Tibial nerve (tissue), 4 donors: ENCODE measurements around the gene SNX30. TPM values are rescaled to one million over a fixed set of nuclear protein-coding genes. Genes with fewer than 3 reads are reported as not detected.

ENCODE experiments used
- DNase-seq, 2 donors: peaks; one replicate each; pipeline ENCODE4 v3.0.0-alpha.2; 2019; ENCODE audit warnings: low spot score in 2 of 2
- H3K27ac ChIP-seq, 4 donors: fragments of 200-600 bp; sonication (generic) in 3 of 4; one replicate each; pipeline ENCODE4 v1.5.1; 2017 to 2019; ENCODE audit warnings: mild to moderate bottlenecking in 1 of 4
- H3K27me3 ChIP-seq, 2 donors: fragments of 200-600 bp; sonication (generic) in 1 of 2; one replicate each; pipeline versions ENCODE4 v1.5.1 to v1.6.0; 2017 to 2019
- H3K36me3 ChIP-seq, 3 donors: fragments of 200-600 bp; sonication (generic); one replicate each; pipeline ENCODE4 v1.5.1; 2018 to 2019
- H3K4me1 ChIP-seq, 4 donors: fragments of 200-600 bp; sonication (generic) in 3 of 4; one replicate each; pipeline ENCODE4 v1.5.1; 2017 to 2019
- H3K4me3 ChIP-seq, 4 donors: fragments of 200-600 bp; sonication (generic) in 3 of 4; one replicate each; pipeline ENCODE4 v1.5.1; 2017 to 2019; ENCODE audit warnings: mild to moderate bottlenecking in 1 of 4, moderate library complexity in 1 of 4
- H3K9me3 ChIP-seq, 4 donors: fragments of 200-600 bp; sonication (generic) in 3 of 4; one replicate each; pipeline ENCODE4 v1.5.1; 2017 to 2019
- CTCF ChIP-seq, 5 experiments: fragments of 200-600 bp in 3 of 5; fragments of 450-650 bp in 2 of 5; sonication (generic) in 3 of 5; IDR thresholded peaks; one replicate each; pipeline ENCODE4 v1.5.1; 2016 to 2019; ENCODE audit warnings: antibody characterized with exemption in 5 of 5, mild to moderate bottlenecking in 3 of 5, moderate library complexity in 2 of 5
- EP300 ChIP-seq, 2 donors: sonication (generic); formaldehyde crosslinking; IDR thresholded peaks; one replicate each; pipeline ENCODE4 v1.6.1; 2017; ENCODE audit warnings: antibody characterized with exemption in 2 of 2, mild to moderate bottlenecking in 1 of 2
- POLR2A ChIP-seq, 2 donors: fragments of 450-650 bp; IDR thresholded peaks; one replicate each; pipeline ENCODE4 v1.6.1; 2017; ENCODE audit warnings: antibody characterized with exemption in 2 of 2, mild to moderate bottlenecking in 2 of 2, moderate library complexity in 2 of 2
- WGBS, 2 donors: methylation state at CpG; one replicate each; pipeline ENCODE4 v1.1.5; 2018; 5-methylcytosine and 5-hydroxymethylcytosine counted together
- total RNA-seq, 4 donors: library from RNA; depleted of rRNA; stranded (reverse); fragments of >200 nt; gene quantifications; one replicate each; pipeline ENCODE4 v1.1.0, GENCODE V29; 2016

The SNX30 gene
- total RNA-seq, 4 donors from 2014 or later, result 14.9 to 25.3 (median 17.0) TPM

GRCh38 chr9:112809351-112809848 lies 58.8 kb downstream of the SNX30 start:
- H3K36me3 ChIP-seq, result peaks cover 0 to 27% (median 0%) of the 10 kb centered on the region in 3 donors
- no peak overlapping the region for H3K4me3 ChIP-seq
- H3K4me1 ChIP-seq, result no peaks in the 10 kb centered on the region
- DNase-seq, result no peak
- H3K9me3 ChIP-seq, result no peaks in the 10 kb centered on the region
- H3K27me3 ChIP-seq, result no peaks in the 10 kb centered on the region
- 85 to 95% methylated on average over 7 of the region's 7 CpGs for WGBS, 2 donors
- peak overlapping the region in 1 of 4 donors; percentile 6 for H3K27ac ChIP-seq
- no peak for TF ChIP-seq POLR2A (IDR thresholded peaks at IDR 0.05)
- no peak for TF ChIP-seq CTCF (IDR thresholded peaks at IDR 0.05)
- no peak for TF ChIP-seq EP300 (IDR thresholded peaks at IDR 0.05)

- 71 to 73% methylated on average over 6 of the region's 6 CpGs for WGBS, 2 donors
Observed at GRCh38 chr9:112809906-112810305, 59.3 kb downstream of the SNX30 start.

GRCh38 chr9:112810696-112811490 lies 60.3 kb downstream of the SNX30 start:
- 85 to 87% methylated on average over 17 of the region's 17 CpGs for WGBS, 2 donors
- no peak for TF ChIP-seq EP300 (IDR thresholded peaks at IDR 0.05)
- no peak for TF ChIP-seq POLR2A (IDR thresholded peaks at IDR 0.05)
- no peak for TF ChIP-seq CTCF (IDR thresholded peaks at IDR 0.05)
- Histone ChIP-seq H3K27me3 (no peaks in the 10 kb centered on the region), H3K4me3 (no peak overlapping the region), H3K4me1 (peaks cover 0 to under 1% (median 0%) of the 10 kb centered on the region in 4 donors), H3K36me3 (peaks cover 0 to 22% (median 0%) of the 10 kb centered on the region in 3 donors), H3K9me3 (no peaks in the 10 kb centered on the region), H3K27ac (no peak overlapping the region)
- no peak for DNase-seq

More at GRCh38 chr9:112809906-112810305, 59.3 kb downstream of the SNX30 start:
- no peak for DNase-seq
- Histone ChIP-seq H3K27me3 (no peaks in the 10 kb centered on the region), H3K4me3 (no peak overlapping the region), H3K4me1 (no peaks in the 10 kb centered on the region), H3K36me3 (peaks cover 0 to 27% (median 0%) of the 10 kb centered on the region in 3 donors), H3K9me3 (no peaks in the 10 kb centered on the region), H3K27ac (peak overlapping the region in 1 of 4 donors; percentile 6)
- no peak for TF ChIP-seq EP300 (IDR thresholded peaks at IDR 0.05)
- TF ChIP-seq POLR2A (IDR thresholded peaks at IDR 0.05), result no peak
- no peak for TF ChIP-seq CTCF (IDR thresholded peaks at IDR 0.05)

- H3K36me3 ChIP-seq, result peaks cover 0 to 22% (median 0%) of the 10 kb centered on the region in 3 donors
- no peak overlapping the region for H3K4me3 ChIP-seq
- H3K4me1 ChIP-seq, result peaks cover 0 to 7% (median 0%) of the 10 kb centered on the region in 4 donors
- no peak for DNase-seq
- no peaks in the 10 kb centered on the region for H3K9me3 ChIP-seq
- TF ChIP-seq EP300 (IDR thresholded peaks at IDR 0.05) (no peak), POLR2A (IDR thresholded peaks at IDR 0.05) (no peak), CTCF (IDR thresholded peaks at IDR 0.05) (no peak)
- WGBS, 2 donors, result 94 to 95% methylated on average over 6 of the region's 6 CpGs
- no peak overlapping the region for H3K27ac ChIP-seq
- H3K27me3 ChIP-seq, result no peaks in the 10 kb centered on the region
Observed at GRCh38 chr9:112811518-112811917, 61.0 kb downstream of the SNX30 start.

DNA sequence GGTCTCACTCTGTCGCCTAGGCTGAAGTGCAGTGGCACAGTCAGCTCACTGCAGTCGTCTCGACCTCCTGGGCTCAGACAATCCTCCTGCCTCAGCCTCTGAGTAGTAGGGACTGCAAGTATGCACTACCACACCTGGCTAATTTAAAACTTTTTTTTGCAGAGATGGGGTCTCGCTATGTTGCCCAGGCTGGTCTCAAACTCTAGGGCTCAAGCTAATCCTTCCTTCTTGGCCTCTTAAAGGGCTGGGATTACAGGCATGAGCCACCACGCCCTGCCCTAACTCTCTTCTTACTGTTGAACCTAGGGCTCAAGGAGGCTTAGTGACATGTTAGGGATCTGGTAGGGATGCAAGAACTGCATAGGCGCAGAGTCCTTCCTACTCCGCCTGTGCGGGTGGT lies 65.3 kb downstream of the SNX30 start:
- no peak for TF ChIP-seq CTCF (IDR thresholded peaks at IDR 0.05)
- no peak for TF ChIP-seq EP300 (IDR thresholded peaks at IDR 0.05)
- no peak for TF ChIP-seq POLR2A (IDR thresholded peaks at IDR 0.05)
- Histone ChIP-seq H3K27ac (no peak overlapping the region), H3K4me1 (peaks cover 0 to 28% (median 1%) of the 10 kb centered on the region in 4 donors), H3K27me3 (no peaks in the 10 kb centered on the region), H3K36me3 (peaks cover 0 to 12% (median 0%) of the 10 kb centered on the region in 3 donors), H3K9me3 (no peaks in the 10 kb centered on the region), H3K4me3 (no peak overlapping the region)
- DNase-seq, result no peak
- 83 to 86% methylated on average over 8 of the region's 8 CpGs for WGBS, 2 donors
